HCT116 (cell line): ENCODE data around the gene RGS6. TPM values are rescaled to one million over a fixed set of nuclear protein-coding genes. Genes with fewer than 3 reads are reported as not detected.

Experiments used
- ATAC-seq: fragments of 200-7000 bp; cut with Tn5 transposase; 2 replicates; pipeline ENCODE4 v1.9.1; 2020; ENCODE audit warnings: mild to moderate bottlenecking, moderate library complexity
- BruUV-seq: library from RNA; stranded (reverse); fragments of 400-500 nt; replicated peaks from 2 replicates; lab custom pipeline; 2021; lab: Mats Ljungman, UMichigan
- CTCF ChIA-PET: fragments of 300-600 bp; sonication (Branson Sonifier 250); formaldehyde crosslinking; loops from one replicate; lab custom pipeline; 2021; ENCODE audit warnings: antibody characterized with exemption; lab: Charles Lee
- POLR2A ChIA-PET: fragments of 300-600, 350-600 bp; sonication (Branson Sonifier 250); formaldehyde crosslinking; loops from one replicate; lab custom pipeline; 2021; ENCODE audit warnings: antibody characterized with exemption; lab: Charles Lee
- RAD21 ChIA-PET, 2 experiments: fragments of 300-600 bp; sonication (Branson Sonifier 250); formaldehyde crosslinking; loops; one replicate each; lab custom pipeline; 2023; ENCODE audit warnings: low total read pairs in 2 of 2; ENCODE audit not compliant: uncharacterized antibody in 2 of 2, unreplicated experiment in 2 of 2, low non-redundant PET in 1 of 2; lab: Charles Lee
- DNase-seq: peaks from one replicate; pipeline ENCODE4 v3.0.0-alpha.2; 2010; ENCODE audit warnings: low read depth, low spot score
- H2AFZ ChIP-seq: fragments of 200-600 bp; shearing (Covaris generic), sonication (generic); 2 replicates; pipeline ENCODE4 v1.6.1; 2017; ENCODE audit warnings: low read depth, mixed run types, mixed read lengths, antibody characterized with exemption, low read length; ENCODE audit not compliant: poor library complexity, severe bottlenecking
- H3K27ac ChIP-seq: 2 replicates; pipeline ENCODE4 v1.5.1; 2012; ENCODE audit warnings: low read depth, low read length
- H3K27me3 ChIP-seq: fragments of 200-600 bp; sonication (generic); 2 replicates; pipeline ENCODE4 v1.6.1; 2016; ENCODE audit warnings: mixed run types, low read length, mixed read lengths; ENCODE audit not compliant: insufficient read depth
- H3K36me3 ChIP-seq, 2 experiments: fragments of 200-500 bp in 1 of 2; fragments of 200-600 bp in 1 of 2; sonication (Bioruptor generic) in 1 of 2; sonication (generic) in 1 of 2; 2 replicates each; pipeline versions ENCODE4 v1.5.1 to v1.6.1; 2014 to 2016; ENCODE audit warnings: low read length in 2 of 2, inconsistent platforms in 1 of 2, mixed read lengths in 1 of 2, mixed run types in 1 of 2; ENCODE audit not compliant: insufficient read depth in 2 of 2, control insufficient read depth in 1 of 2
- H3K4me1 ChIP-seq, 2 experiments: fragments of 200-600 bp in 1 of 2; sonication (generic) in 1 of 2; 2 replicates each; pipeline versions ENCODE4 v1.5.1 to v1.6.1; 2012 to 2017; ENCODE audit warnings: low read length in 2 of 2, inconsistent platforms in 1 of 2, mild to moderate bottlenecking in 1 of 2, mixed read lengths in 1 of 2, mixed run types in 1 of 2, moderate library complexity in 1 of 2; ENCODE audit not compliant: insufficient read depth in 2 of 2, control insufficient read depth in 1 of 2
- H3K4me2 ChIP-seq: fragments of 200-600 bp; sonication (generic); 2 replicates; pipeline ENCODE4 v1.6.1; 2017; ENCODE audit warnings: mixed run types, low read length, mixed read lengths
- H3K4me3 ChIP-seq, 2 experiments: fragments of 200-600 bp in 1 of 2; sonication (generic) in 1 of 2; replicated peaks in 1 of 2; 2 replicates each; pipeline ENCODE4 v1.5.1; 2011 to 2016; ENCODE audit warnings: low read length in 2 of 2, control low read depth in 1 of 2, low read depth in 1 of 2, mild to moderate bottlenecking in 1 of 2, mixed read lengths in 1 of 2, mixed run types in 1 of 2
- H3K79me2 ChIP-seq: fragments of 200-600 bp; sonication (generic); 2 replicates; pipeline ENCODE4 v1.6.1; 2017; ENCODE audit warnings: mild to moderate bottlenecking, mixed run types, low read length, moderate library complexity, mixed read lengths; ENCODE audit not compliant: insufficient read depth
- H3K9ac ChIP-seq: fragments of 200-600 bp; sonication (generic); 2 replicates; pipeline ENCODE4 v1.6.1; 2016; ENCODE audit warnings: low read length, mixed read lengths
- H3K9me2 ChIP-seq: fragments of 200-600 bp; sonication (generic), shearing (Covaris generic); 2 replicates; pipeline ENCODE4 v1.6.1; 2017; ENCODE audit warnings: mixed run types, mild to moderate bottlenecking, moderate library complexity; ENCODE audit not compliant: insufficient read depth
- H3K9me3 ChIP-seq, 2 experiments: fragments of 200-500 bp in 1 of 2; fragments of 200-600 bp in 1 of 2; sonication (Bioruptor generic) in 1 of 2; sonication (generic) in 1 of 2; 2 replicates each; pipeline ENCODE4 v1.6.1; 2014 to 2017; ENCODE audit warnings: low read length in 2 of 2, mixed read lengths in 2 of 2, inconsistent platforms in 1 of 2, low read depth in 1 of 2, mild to moderate bottlenecking in 1 of 2, mixed run types in 1 of 2, moderate library complexity in 1 of 2; ENCODE audit not compliant: control insufficient read depth in 1 of 2, insufficient read depth in 1 of 2
- H4K20me1 ChIP-seq: fragments of 200-600 bp; sonication (generic), shearing (Covaris generic); 2 replicates; pipeline ENCODE4 v1.6.1; 2017; ENCODE audit warnings: mixed run types, mild to moderate bottlenecking, moderate library complexity; ENCODE audit not compliant: insufficient read depth
- CEBPB ChIP-seq: IDR thresholded peaks from 2 replicates; pipeline ENCODE4 v1.6.1; 2012; ENCODE audit warnings: low read depth
- EGR1 ChIP-seq: IDR thresholded peaks from 2 replicates; pipeline ENCODE4 v1.6.1; 2012; ENCODE audit warnings: low read depth
- EZH2 ChIP-seq: fragments of 200-600 bp; sonication (generic); IDR thresholded peaks from 2 replicates; pipeline ENCODE4 v1.6.1; 2017; ENCODE audit warnings: antibody characterized with exemption, mixed run types
- FOSL1 ChIP-seq: IDR thresholded peaks from 2 replicates; pipeline ENCODE4 v1.6.1; 2012; ENCODE audit warnings: low read depth
- JUND ChIP-seq: IDR thresholded peaks from 2 replicates; pipeline ENCODE4 v1.6.1; 2012
- POLR2AphosphoS5 ChIP-seq: IDR thresholded peaks from 2 replicates; pipeline ENCODE4 v1.6.1; 2011; ENCODE audit warnings: mild to moderate bottlenecking, low read depth, low read length, moderate library complexity
- SIN3A ChIP-seq: IDR thresholded peaks from 2 replicates; pipeline ENCODE4 v1.6.1; 2012; ENCODE audit warnings: low read depth
- SP1 ChIP-seq: IDR thresholded peaks from 2 replicates; pipeline ENCODE4 v1.6.1; 2012; ENCODE audit warnings: low read depth
- YY1 ChIP-seq: IDR thresholded peaks from 2 replicates; pipeline ENCODE4 v1.6.1; 2011; ENCODE audit warnings: low read length, low read depth, moderate library complexity, mild to moderate bottlenecking; ENCODE audit not compliant: insufficient replicate concordance; ENCODE audit errors: extremely low read depth
- ZBTB33 ChIP-seq: IDR thresholded peaks from 2 replicates; pipeline ENCODE4 v1.6.1; 2011; ENCODE audit warnings: mild to moderate bottlenecking, low read length, moderate library complexity; ENCODE audit not compliant: insufficient replicate concordance; ENCODE audit errors: extremely low read depth
- ZNF274 ChIP-seq: fragments of 200-500 bp; sonication (Bioruptor generic); IDR thresholded peaks from 2 replicates; pipeline ENCODE4 v1.6.1; 2014; ENCODE audit warnings: mild to moderate bottlenecking, low read depth, low read length, inconsistent platforms
- intact Hi-C: fragments of 100-400 bp; cut with micrococcal nuclease; formaldehyde crosslinking; loops from 2 replicates; pipeline ENCODE4 v1.10.0; 2022
- total RNA-seq: library from RNA; stranded (reverse); gene quantifications from one replicate; pipeline ENCODE4 v1.2.1, GENCODE V29; 2021; ENCODE audit not compliant: unreplicated experiment

Gene RGS6
- total RNA-seq, 1 experiment from 2014 or later = 4.7 TPM

- H3K9ac ChIP-seq = no peak overlapping the region
- no peaks in the 10 kb centered on the region for H3K9me3 ChIP-seq
- H3K36me3 ChIP-seq = no peaks in the 10 kb centered on the region
- CTCF ChIA-PET = no interaction called here
- no peaks in the 10 kb centered on the region; the same call in 1 of the 2 replicates for H3K9me2 ChIP-seq
- no peaks in the 10 kb centered on the region for H3K27me3 ChIP-seq
- POLR2A ChIA-PET = no interaction called here
- H3K4me3 ChIP-seq = no peak overlapping the region
- no peaks in the 10 kb centered on the region for H4K20me1 ChIP-seq
- H3K4me1 ChIP-seq = peaks cover 7 to 20% of the 10 kb centered on the region in 2 experiments
- no peak for TF ChIP-seq SIN3A
- no peak for TF ChIP-seq ZNF274
- no peak for TF ChIP-seq EGR1
- TF ChIP-seq POLR2AphosphoS5 = no peak
- TF ChIP-seq FOSL1 = no peak
- no peak for TF ChIP-seq EZH2
- no peak for TF ChIP-seq ZBTB33
- no peak for TF ChIP-seq YY1
- no peak for TF ChIP-seq SP1
- no peak for TF ChIP-seq JUND
- no peak for TF ChIP-seq CEBPB
- no peaks in the 10 kb centered on the region for H3K79me2 ChIP-seq
- no peak for ATAC-seq
- H2AFZ ChIP-seq = no peak overlapping the region
- no TSS peak for BruUV-seq
- intact Hi-C loops = no loop called here
- DNase-seq = no peak
- H3K27ac ChIP-seq = no peak overlapping the region
- no peak overlapping the region for H3K4me2 ChIP-seq
- RAD21 ChIA-PET = no interaction called here
These were observed 673.6 kb downstream of the RGS6 start for GRCh38 chr14:72605921-72606220.
